ENCODE results near the gene LLGL1.

DNA sequence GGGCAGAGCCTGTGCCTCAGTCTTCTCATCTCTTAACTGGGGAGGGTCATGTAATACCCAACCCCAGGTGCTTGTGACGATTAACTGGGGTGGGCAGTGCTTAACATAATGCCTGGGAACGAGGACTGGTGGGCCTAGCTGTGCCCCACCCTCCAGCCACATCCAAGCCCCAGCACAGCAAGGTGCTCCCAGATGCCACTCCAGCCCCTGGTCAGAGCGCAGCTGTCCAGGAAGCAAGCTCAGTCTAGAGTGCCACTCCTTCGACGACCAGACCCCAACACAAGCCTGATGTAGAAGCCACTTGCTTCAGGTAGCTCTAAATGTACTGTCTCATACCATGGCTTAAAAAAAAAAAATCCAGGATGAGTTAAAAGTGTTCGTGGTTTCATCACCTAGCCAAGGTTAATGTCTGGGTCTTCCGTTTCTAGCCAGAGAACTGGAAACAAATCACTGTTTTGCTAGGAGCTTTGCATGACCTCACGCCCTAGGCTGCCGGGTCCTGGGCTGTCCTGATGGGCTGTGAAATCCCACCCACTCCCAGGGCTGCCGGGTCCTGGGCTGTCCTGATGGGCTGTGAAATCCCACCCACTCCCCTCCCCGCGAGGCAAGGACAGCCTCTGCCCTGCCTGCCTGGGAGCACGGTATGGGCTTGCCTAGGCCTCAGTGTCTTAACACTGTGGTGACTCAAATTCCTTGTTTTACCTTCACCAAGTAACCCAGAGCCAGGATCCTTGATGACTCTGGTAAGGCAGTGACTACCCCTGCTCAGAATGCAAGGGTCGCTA, 42.7 kb downstream of the LLGL1 start:
- TF ChIP-seq, protein P1, sequence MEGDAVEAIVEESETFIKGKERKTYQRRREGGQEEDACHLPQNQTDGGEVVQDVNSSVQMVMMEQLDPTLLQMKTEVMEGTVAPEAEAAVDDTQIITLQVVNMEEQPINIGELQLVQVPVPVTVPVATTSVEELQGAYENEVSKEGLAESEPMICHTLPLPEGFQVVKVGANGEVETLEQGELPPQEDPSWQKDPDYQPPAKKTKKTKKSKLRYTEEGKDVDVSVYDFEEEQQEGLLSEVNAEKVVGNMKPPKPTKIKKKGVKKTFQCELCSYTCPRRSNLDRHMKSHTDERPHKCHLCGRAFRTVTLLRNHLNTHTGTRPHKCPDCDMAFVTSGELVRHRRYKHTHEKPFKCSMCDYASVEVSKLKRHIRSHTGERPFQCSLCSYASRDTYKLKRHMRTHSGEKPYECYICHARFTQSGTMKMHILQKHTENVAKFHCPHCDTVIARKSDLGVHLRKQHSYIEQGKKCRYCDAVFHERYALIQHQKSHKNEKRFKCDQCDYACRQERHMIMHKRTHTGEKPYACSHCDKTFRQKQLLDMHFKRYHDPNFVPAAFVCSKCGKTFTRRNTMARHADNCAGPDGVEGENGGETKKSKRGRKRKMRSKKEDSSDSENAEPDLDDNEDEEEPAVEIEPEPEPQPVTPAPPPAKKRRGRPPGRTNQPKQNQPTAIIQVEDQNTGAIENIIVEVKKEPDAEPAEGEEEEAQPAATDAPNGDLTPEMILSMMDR (IDR thresholded peaks at IDR 0.05) = no peak
- no peak for TF ChIP-seq POLR2A (IDR thresholded peaks at IDR 0.05)
